Upper lobe of left lung (tissue), 6 donors: Measurements from ENCODE around the gene ECEL1. TPM values are rescaled to one million over a fixed set of nuclear protein-coding genes. Genes with fewer than 3 reads are reported as not detected.

ENCODE experiments used
- total RNA-seq, 6 donors: library from RNA; depleted of rRNA in 4 of 6; stranded (reverse); fragments of >200 nt in 4 of 6; gene quantifications; one replicate each; pipeline versions ENCODE4 v1.1.0 to v1.2.1, GENCODE V29; 2016 to 2021
- donor health status: DM: no; HTN: no; CAD: no; lungs with moderate emphysema.
- donor health status: DM: no; HTN: yes; CAD: no; lungs with severe emphysema.

Gene ECEL1
- total RNA-seq, 6 donors from 2014 or later: 0.14 to 0.40 TPM; not detected in 4

Other genes starting within 250 kb of the ECEL1 start
- 10 to 100 TPM in 5 of 6 donors, 1 to 10 TPM in 1; 4.8 to 59.1 (median 30.8) TPM for gene ALPP, start 109.1 kb downstream of the ECEL1 start, total RNA-seq
- 1 to 10 TPM in 3 of 6 donors, under 1 TPM in 1, not detected in 2; 0.91 to 2.3 (median 1.4) TPM for gene ALPG, start 81.0 kb downstream of the ECEL1 start, total RNA-seq
- not detected for gene ALPI, start 31.7 kb downstream of the ECEL1 start, total RNA-seq
- not detected for gene PRSS56, start 32.6 kb upstream of the ECEL1 start, total RNA-seq
- not detected for gene CHRND, start 38.3 kb upstream of the ECEL1 start, total RNA-seq
- gene CHRNG, start 51.9 kb upstream of the ECEL1 start, total RNA-seq: not detected
- gene TIGD1, start 62.7 kb upstream of the ECEL1 start, total RNA-seq: 10 to 100 TPM in 1 of 6 donors, 1 to 10 TPM in 5; 2.6 to 12.6 (median 4.4) TPM
- 10 to 100 TPM; 24.1 to 96.4 (median 57.2) TPM for gene EIF4E2, start 62.9 kb upstream of the ECEL1 start, total RNA-seq
- 10 to 100 TPM in 1 of 6 donors, 1 to 10 TPM in 5; 3.7 to 11.1 (median 5.2) TPM for gene EFHD1, start 145.8 kb upstream of the ECEL1 start, total RNA-seq
- gene GIGYF2, start 209.5 kb upstream of the ECEL1 start, total RNA-seq: 100 to 1,000 TPM in 1 of 6 donors, 10 to 100 TPM in 5; 54.7 to 127 (median 70.8) TPM